Right cardiac atrium (tissue), 5 donors: ENCODE results near the gene ARFGEF2. TPM values are rescaled to one million over a fixed set of nuclear protein-coding genes. Genes with fewer than 3 reads are reported as not detected.
"Not testable (repeated sequence)": the region's sequence is repeated elsewhere in the genome, so short reads cannot be mapped to it uniquely, and the experiment has no call there.

Source experiments
- ATAC-seq, 2 donors: fragments of 200-7000 bp; cut with Tn5 transposase; one replicate each; pipeline versions ENCODE4 v1.8.0 to v1.9.1; 2020; ENCODE audit warnings: moderate library complexity in 2 of 2, mild to moderate bottlenecking in 1 of 2
- DNase-seq, 3 donors: peaks; one replicate each; pipeline ENCODE4 v3.0.0-alpha.2; 2020
- H3K27ac ChIP-seq: one replicate; pipeline ENCODE4 v1.5.1; 2013; ENCODE audit warnings: mild to moderate bottlenecking, low read length, control low read depth, moderate library complexity
- H3K27me3 ChIP-seq: one replicate; pipeline ENCODE4 v1.6.1; 2013; ENCODE audit not compliant: control insufficient read depth, insufficient read depth
- H3K4me1 ChIP-seq: one replicate; pipeline ENCODE4 v1.6.1; 2013; ENCODE audit warnings: low read length; ENCODE audit not compliant: control insufficient read depth, insufficient read depth
- H3K4me3 ChIP-seq: one replicate; pipeline ENCODE4 v1.5.1; 2013; ENCODE audit warnings: low read length, control low read depth
- H3K9me3 ChIP-seq: one replicate; pipeline ENCODE4 v1.6.1; 2013; ENCODE audit warnings: low read length; ENCODE audit not compliant: control insufficient read depth
- WGBS: extraction: QIAGEN DNeasy Blood & Tissue Kit; methylation state at CpG from one replicate; pipeline ENCODE4 v1.1.7; 2013; 5-methylcytosine and 5-hydroxymethylcytosine counted together
- intact Hi-C, 4 donors: fragments of 100-400 bp; cut with DNase I; formaldehyde crosslinking; loops; one replicate each; pipeline versions ENCODE4 v1.11.0 to v1.14.0; 2022 to 2023
- polyA plus RNA-seq: library from polyadenylated mRNA; stranded (reverse); fragments of 200-250 nt; gene quantifications from one replicate; pipeline ENCODE4 v1.2.3, GENCODE V29; 2013
- total RNA-seq, 4 donors: library from RNA; stranded (reverse); fragmentation: NEBNext Ultra II Directional; extraction: Animal tissue kit (Norgen Biotek cat#: 25700); gene quantifications; one replicate each; pipeline ENCODE4 v1.2.1, GENCODE V29; 2021
- donor health status: healthy with polysubstance abuse.
- donor health status: DM: no; HTN: yes; CAD: no.
- donor health status: DM: no; HTN: no; CAD: no.
- donor health status: DM: no; HTN: yes; CAD: no; lungs with severe emphysema.
- donor health status: DM: yes; HTN: yes; CAD: no.

The ARFGEF2 gene
- total and polyA plus RNA-seq, 5 donors, result 10.8 to 44.1 (median 38.0) TPM

- no peaks in the 10 kb centered on the region for H3K4me1 ChIP-seq
- intact Hi-C loops, result no loop called here
- 89% methylated on average over 2 of the region's 2 CpGs for WGBS
These were observed 34.7 kb upstream of the ARFGEF2 start for GRCh38 chr20:48886811-48887210.

GRCh38 chr20:48888517-48888916, 33.0 kb upstream of the ARFGEF2 start:
- H3K4me3 ChIP-seq, H3K4me1 ChIP-seq, DNase-seq, intact Hi-C loops, H3K9me3 ChIP-seq, ATAC-seq, H3K27me3 ChIP-seq, H3K27ac ChIP-seq: not testable (repeated sequence)
- 82% methylated on average over 6 of the region's 6 CpGs for WGBS

More at GRCh38 chr20:48886811-48887210, 34.7 kb upstream of the ARFGEF2 start:
- no peaks in the 10 kb centered on the region for H3K9me3 ChIP-seq
- no peaks in the 10 kb centered on the region for H3K27me3 ChIP-seq
- DNase-seq (no peak), ATAC-seq (no peak)
- H3K27ac ChIP-seq, result no peak overlapping the region
- no peak overlapping the region for H3K4me3 ChIP-seq

- Histone ChIP-seq H3K9me3 (peaks cover 2% of the 10 kb centered on the region), H3K4me1 (no peaks in the 10 kb centered on the region), H3K27ac (no peak overlapping the region), H3K4me3 (no peak overlapping the region), H3K27me3 (no peaks in the 10 kb centered on the region)
- WGBS, result 69% methylated on average over 3 of the region's 3 CpGs
- DNase-seq (no peak), ATAC-seq (no peak)
- intact Hi-C loops, result no loop called here
These were observed 32.2 kb upstream of the ARFGEF2 start for GRCh38 chr20:48889140-48889790.

- no peaks in the 10 kb centered on the region for H3K27me3 ChIP-seq
- no peak overlapping the region for H3K4me3 ChIP-seq
- H3K4me1 ChIP-seq, result no peaks in the 10 kb centered on the region
- intact Hi-C loops, result no loop called here
- DNase-seq (no peak), ATAC-seq (no peak)
- no peak overlapping the region for H3K27ac ChIP-seq
- H3K9me3 ChIP-seq, result peaks cover 2% of the 10 kb centered on the region
- 66% methylated on average over 4 of the region's 4 CpGs for WGBS
These were observed 30.1 kb upstream of the ARFGEF2 start for GRCh38 chr20:48891235-48892048.

- DNase-seq (no peak), ATAC-seq (no peak)
- Histone ChIP-seq H3K4me1 (no peaks in the 10 kb centered on the region), H3K27me3 (no peaks in the 10 kb centered on the region), H3K27ac (no peak overlapping the region), H3K9me3 (peaks cover 2% of the 10 kb centered on the region), H3K4me3 (no peak overlapping the region)
- WGBS, result 70% methylated on average over 3 of the region's 3 CpGs
- intact Hi-C loops, result no loop called here
These were observed 29.5 kb upstream of the ARFGEF2 start for GRCh38 chr20:48892049-48892470.

- no peak for ATAC-seq
- no peaks in the 10 kb centered on the region for H3K4me1 ChIP-seq
- no peaks in the 10 kb centered on the region for H3K27me3 ChIP-seq
- 68% methylated on average over 2 of the region's 2 CpGs for WGBS
- H3K9me3 ChIP-seq, result peaks cover 2% of the 10 kb centered on the region
- no peak for DNase-seq
- no peak overlapping the region for H3K27ac ChIP-seq
- no peak overlapping the region for H3K4me3 ChIP-seq
- intact Hi-C loops, result no loop called here
These were observed 28.6 kb upstream of the ARFGEF2 start for GRCh38 chr20:48892891-48893290.

- no peak overlapping the region for H3K4me3 ChIP-seq
- H3K27ac ChIP-seq, result no peak overlapping the region
- peaks cover 2% of the 10 kb centered on the region for H3K9me3 ChIP-seq
- H3K4me1 ChIP-seq, result no peaks in the 10 kb centered on the region
- no peaks in the 10 kb centered on the region for H3K27me3 ChIP-seq
- intact Hi-C loops, result no loop called here
- no peak for DNase-seq
- ATAC-seq, result no peak
These were observed 28.1 kb upstream of the ARFGEF2 start for GRCh38 chr20:48893374-48893773.

- Histone ChIP-seq H3K27me3 (no peaks in the 10 kb centered on the region), H3K9me3 (peaks cover 2% of the 10 kb centered on the region), H3K4me3 (no peak overlapping the region), H3K4me1 (no peaks in the 10 kb centered on the region), H3K27ac (no peak overlapping the region)
- DNase-seq (no peak), ATAC-seq (no peak)
- 61% methylated on average over 4 of the region's 4 CpGs for WGBS
- intact Hi-C loops, result no loop called here
These were observed 24.1 kb upstream of the ARFGEF2 start for GRCh38 chr20:48897305-48898010.

GRCh38 chr20:48898210-48898609, 23.3 kb upstream of the ARFGEF2 start:
- H3K4me1 ChIP-seq, result no peaks in the 10 kb centered on the region
- no peaks in the 10 kb centered on the region for H3K9me3 ChIP-seq
- H3K4me3 ChIP-seq, result no peak overlapping the region
- no peaks in the 10 kb centered on the region for H3K27me3 ChIP-seq
- ATAC-seq (no peak), DNase-seq (no peak)
- 78% methylated on average over 10 of the region's 10 CpGs for WGBS
- intact Hi-C loops, result no loop called here
- H3K27ac ChIP-seq, result no peak overlapping the region

GRCh38 chr20:48898896-48899530, 22.5 kb upstream of the ARFGEF2 start:
- ATAC-seq (no peak), DNase-seq (no peak)
- no peaks in the 10 kb centered on the region for H3K9me3 ChIP-seq
- H3K4me3 ChIP-seq, result no peak overlapping the region
- no peaks in the 10 kb centered on the region for H3K4me1 ChIP-seq
- WGBS, result 88% methylated on average over 5 of the region's 5 CpGs
- intact Hi-C loops, result no loop called here
- H3K27ac ChIP-seq, result no peak overlapping the region
- H3K27me3 ChIP-seq, result no peaks in the 10 kb centered on the region

- no peaks in the 10 kb centered on the region for H3K9me3 ChIP-seq
These were observed 21.6 kb upstream of the ARFGEF2 start for GRCh38 chr20:48899881-48900280.

More at GRCh38 chr20:48899881-48900280, 21.6 kb upstream of the ARFGEF2 start:
- H3K4me1 ChIP-seq, result no peaks in the 10 kb centered on the region
- H3K27me3 ChIP-seq, result no peaks in the 10 kb centered on the region
- no peak for ATAC-seq
- intact Hi-C loops, result loop anchor here in 2 of 4 donors (5.0 to 10.0 kb wide), 2 partner anchors 75 to 243 kb away; partner anchors contain the start of gene PREX1 (in 1 of the 2)
- no peak for DNase-seq
- H3K27ac ChIP-seq, result no peak overlapping the region
- H3K4me3 ChIP-seq, result no peak overlapping the region
